CD14-positive monocyte (primary cell): ENCODE measurements around the gene CDH22. TPM values are rescaled to one million over a fixed set of nuclear protein-coding genes. Genes with fewer than 3 reads are reported as not detected.

ENCODE experiments used
- DNase-seq, 3 donors: peaks; one replicate each; pipeline ENCODE4 v3.0.0-alpha.2; 2011 to 2022
- H2AFZ ChIP-seq: 2 replicates; pipeline ENCODE4 v1.6.0; 2012; ENCODE audit warnings: mild to moderate bottlenecking, low read depth, low read length, inconsistent platforms; ENCODE audit not compliant: insufficient read depth, poor library complexity, severe bottlenecking
- H3K27ac ChIP-seq, 2 donors: 1 replicate in 1 of 2; 2 replicates in 1 of 2; pipeline ENCODE4 v1.5.1; 2012 to 2013; ENCODE audit warnings: low read length in 2 of 2, control low read depth in 1 of 2, inconsistent platforms in 1 of 2, low read depth in 1 of 2, mild to moderate bottlenecking in 1 of 2
- H3K27me3 ChIP-seq, 2 donors: one replicate each; pipeline versions ENCODE4 v1.6.0 to v1.6.1; 2011 to 2013; ENCODE audit warnings: low read length in 2 of 2; ENCODE audit not compliant: control insufficient read depth in 2 of 2, insufficient read depth in 2 of 2
- H3K36me3 ChIP-seq, 2 donors: replicated peaks in 1 of 2; 1 replicate in 1 of 2; 2 replicates in 1 of 2; pipeline versions ENCODE4 v1.5.1 to v1.6.1; 2012 to 2013; ENCODE audit warnings: low read length in 2 of 2, control low read depth in 1 of 2, inconsistent platforms in 1 of 2, mild to moderate bottlenecking in 1 of 2; ENCODE audit not compliant: insufficient read depth in 2 of 2, control insufficient read depth in 1 of 2
- H3K4me1 ChIP-seq, 2 donors: 1 replicate in 1 of 2; 2 replicates in 1 of 2; pipeline versions ENCODE4 v1.5.1 to v1.6.1; 2012 to 2013; ENCODE audit warnings: low read length in 2 of 2, control low read depth in 1 of 2, inconsistent platforms in 1 of 2, mild to moderate bottlenecking in 1 of 2, moderate library complexity in 1 of 2; ENCODE audit not compliant: insufficient read depth in 2 of 2, control insufficient read depth in 1 of 2
- H3K4me2 ChIP-seq: replicated peaks from 2 replicates; pipeline ENCODE3; 2012; ENCODE audit warnings: low read length, moderate library complexity, mild to moderate bottlenecking; ENCODE audit not compliant: poor library complexity, severe bottlenecking; ENCODE audit errors: extremely low read depth
- H3K4me3 ChIP-seq, 3 experiments: fragments of 200-600 bp in 1 of 3; sonication (generic) in 1 of 3; replicated peaks in 1 of 3; 1 replicate in 2 of 3; 2 replicates in 1 of 3; pipeline ENCODE4 v1.5.1; 2011 to 2013; ENCODE audit warnings: low read length in 3 of 3, mild to moderate bottlenecking in 3 of 3, control low read depth in 2 of 3, low read depth in 2 of 3, inconsistent platforms in 1 of 3, moderate library complexity in 1 of 3
- H3K79me2 ChIP-seq: 2 replicates; pipeline ENCODE4 v1.6.0; 2012; ENCODE audit warnings: mild to moderate bottlenecking, control low read depth, inconsistent platforms, low read length, moderate library complexity; ENCODE audit not compliant: insufficient read depth
- H3K9ac ChIP-seq: 2 replicates; pipeline ENCODE4 v1.6.0; 2017; ENCODE audit warnings: low read length, mild to moderate bottlenecking; ENCODE audit not compliant: insufficient read depth, poor library complexity, severe bottlenecking
- H3K9me3 ChIP-seq, 2 donors: replicated peaks in 1 of 2; 1 replicate in 1 of 2; 2 replicates in 1 of 2; pipeline versions ENCODE4 v1.5.1 to v1.6.1; 2012 to 2013; ENCODE audit warnings: low read length in 2 of 2, control low read depth in 1 of 2; ENCODE audit not compliant: control insufficient read depth in 1 of 2, insufficient read depth in 1 of 2
- H4K20me1 ChIP-seq: 2 replicates; pipeline ENCODE4 v1.6.0; 2012; ENCODE audit warnings: mild to moderate bottlenecking, low read length, control low read depth, moderate library complexity; ENCODE audit not compliant: insufficient read depth
- H3K27ac Mint-ChIP-seq, 7 donors: one replicate each; pipeline ENCODE4 v1.8.0; 2020; ENCODE audit warnings: mild to moderate bottlenecking in 7 of 7, mixed read lengths in 7 of 7, moderate library complexity in 6 of 7, inconsistent platforms in 2 of 7
- H3K27me3 Mint-ChIP-seq, 3 donors: one replicate each; pipeline ENCODE4 v1.8.0; 2021 to 2022; ENCODE audit warnings: low read depth in 3 of 3, mild to moderate bottlenecking in 3 of 3, mixed read lengths in 3 of 3, moderate library complexity in 3 of 3, inconsistent platforms in 1 of 3
- H3K36me3 Mint-ChIP-seq, 2 donors: one replicate each; pipeline ENCODE4 v1.8.0; 2020; ENCODE audit warnings: mixed read lengths in 2 of 2, inconsistent platforms in 1 of 2, mild to moderate bottlenecking in 1 of 2
- H3K4me1 Mint-ChIP-seq: one replicate; pipeline ENCODE4 v1.8.0; 2020; ENCODE audit warnings: mild to moderate bottlenecking, mixed read lengths
- H3K4me3 Mint-ChIP-seq, 2 donors: one replicate each; pipeline ENCODE4 v1.8.0; 2020; ENCODE audit warnings: mild to moderate bottlenecking in 2 of 2, mixed read lengths in 2 of 2, moderate library complexity in 1 of 2
- H3K9me3 Mint-ChIP-seq, 7 donors: one replicate each; pipeline ENCODE4 v1.8.0; 2020 to 2022; ENCODE audit warnings: mixed read lengths in 7 of 7, mild to moderate bottlenecking in 6 of 7, moderate library complexity in 6 of 7, inconsistent platforms in 2 of 7
- WGBS: methylation state at CpG from one replicate; pipeline ENCODE4 v1.1.5; 2013; ENCODE audit warnings: missing lambda C conversion rate; ENCODE audit not compliant: insufficient coverage; 5-methylcytosine and 5-hydroxymethylcytosine counted together
- intact Hi-C, 2 donors: fragments of 100-400 bp; cut with micrococcal nuclease; formaldehyde crosslinking; loops; one replicate each; pipeline versions ENCODE4 v1.15.0 to v1.15.1; 2023
- polyA plus RNA-seq, 3 donors: library from polyadenylated mRNA; depleted of rRNA in 1 of 3; unstranded in 2 of 3; stranded (reverse) in 1 of 3; fragments of 300-500 nt in 2 of 3; fragments of >200 nt in 1 of 3; fragmentation: Illumina TruSeq in 2 of 3; gene quantifications; 1 replicate in 2 of 3; 2 replicates in 1 of 3; pipeline ENCODE4 v1.2.3, GENCODE V29; 2012 to 2021
- TF ChIP-seq, protein P1 (sequence below): fragments of 200-600 bp; IDR thresholded peaks from one replicate; pipeline ENCODE4 v1.8.0; 2022; ENCODE audit warnings: antibody characterized with exemption, mild to moderate bottlenecking

Gene CDH22
- polyA plus RNA-seq, 3 donors = not detected

DNA sequence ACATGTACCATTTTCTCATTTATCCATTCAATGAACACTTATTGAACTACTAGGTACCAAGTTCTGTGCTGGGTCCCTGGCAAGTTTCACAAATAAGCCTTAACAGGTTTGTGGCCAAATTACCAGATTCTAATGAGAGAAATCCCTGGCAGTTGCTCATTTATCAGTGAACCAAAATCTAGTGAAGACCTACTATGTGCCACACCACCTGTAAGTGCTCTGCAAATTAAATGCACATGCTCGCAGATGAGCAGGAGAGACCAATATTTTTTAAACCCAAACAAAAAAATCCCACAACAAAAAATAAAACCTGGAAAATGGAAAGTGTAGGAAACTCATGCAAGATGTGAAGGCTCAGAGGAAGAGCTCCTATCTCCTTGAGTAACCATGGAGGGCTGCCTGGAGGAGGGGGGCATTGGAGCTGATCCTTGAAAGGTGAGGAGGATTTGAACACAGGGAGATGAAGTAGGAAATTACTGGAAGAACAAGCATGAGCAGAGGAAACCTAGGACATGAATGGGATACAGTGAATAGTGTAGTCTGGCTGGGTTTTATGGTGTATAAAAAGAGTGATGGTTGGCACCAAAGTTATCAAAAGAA, 48.9 kb downstream of the CDH22 start:
- no peaks in the 10 kb centered on the region for H3K36me3 ChIP-seq
- peaks cover 2 to 4% of the 10 kb centered on the region in 2 donors for H3K27me3 ChIP-seq
- no peak overlapping the region for H3K4me3 ChIP-seq
- H3K27ac ChIP-seq = no peak overlapping the region
- peaks cover 13 to 25% (median 18%) of the 10 kb centered on the region in 3 donors for H3K27me3 Mint-ChIP-seq
- no CpG with 5 or more reads among the region's 1 CpG for WGBS
- DNase-seq = no peak
- no peak overlapping the region for H3K9ac ChIP-seq
- peaks cover 6% of the 10 kb centered on the region for H3K4me1 Mint-ChIP-seq
- no peaks in the 10 kb centered on the region for H3K9me3 ChIP-seq
- no peaks in the 10 kb centered on the region for H3K9me3 Mint-ChIP-seq
- H2AFZ ChIP-seq = no peak overlapping the region
- no peak overlapping the region for H3K4me2 ChIP-seq
- no peaks in the 10 kb centered on the region for H3K4me1 ChIP-seq
- no peak overlapping the region for H3K4me3 Mint-ChIP-seq
- no peaks in the 10 kb centered on the region for H4K20me1 ChIP-seq
- TF ChIP-seq, protein P1, sequence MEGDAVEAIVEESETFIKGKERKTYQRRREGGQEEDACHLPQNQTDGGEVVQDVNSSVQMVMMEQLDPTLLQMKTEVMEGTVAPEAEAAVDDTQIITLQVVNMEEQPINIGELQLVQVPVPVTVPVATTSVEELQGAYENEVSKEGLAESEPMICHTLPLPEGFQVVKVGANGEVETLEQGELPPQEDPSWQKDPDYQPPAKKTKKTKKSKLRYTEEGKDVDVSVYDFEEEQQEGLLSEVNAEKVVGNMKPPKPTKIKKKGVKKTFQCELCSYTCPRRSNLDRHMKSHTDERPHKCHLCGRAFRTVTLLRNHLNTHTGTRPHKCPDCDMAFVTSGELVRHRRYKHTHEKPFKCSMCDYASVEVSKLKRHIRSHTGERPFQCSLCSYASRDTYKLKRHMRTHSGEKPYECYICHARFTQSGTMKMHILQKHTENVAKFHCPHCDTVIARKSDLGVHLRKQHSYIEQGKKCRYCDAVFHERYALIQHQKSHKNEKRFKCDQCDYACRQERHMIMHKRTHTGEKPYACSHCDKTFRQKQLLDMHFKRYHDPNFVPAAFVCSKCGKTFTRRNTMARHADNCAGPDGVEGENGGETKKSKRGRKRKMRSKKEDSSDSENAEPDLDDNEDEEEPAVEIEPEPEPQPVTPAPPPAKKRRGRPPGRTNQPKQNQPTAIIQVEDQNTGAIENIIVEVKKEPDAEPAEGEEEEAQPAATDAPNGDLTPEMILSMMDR = no peak
- no peaks in the 10 kb centered on the region for H3K79me2 ChIP-seq
- intact Hi-C loops = no loop called here
- no peaks in the 10 kb centered on the region for H3K36me3 Mint-ChIP-seq
- H3K27ac Mint-ChIP-seq = no peak overlapping the region

DNA sequence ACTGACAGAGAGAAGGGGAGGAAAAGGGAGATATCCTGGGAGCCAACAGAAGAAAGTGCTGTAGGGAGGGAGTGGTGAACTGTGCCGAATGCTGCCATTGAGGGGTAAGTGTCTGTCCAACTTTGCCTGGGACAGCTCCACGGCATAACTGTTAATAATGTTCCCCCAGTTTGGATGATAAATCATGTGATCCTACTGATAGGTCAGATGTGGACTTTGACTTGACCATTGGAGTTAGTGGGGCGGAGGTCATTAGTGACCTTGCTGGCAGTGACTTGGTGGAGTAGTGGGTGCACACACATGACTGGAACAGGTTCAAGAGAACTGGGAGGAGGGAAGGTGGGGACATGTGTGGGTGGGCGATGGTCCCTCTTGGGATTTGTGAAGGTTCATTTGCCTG, 50.4 kb downstream of the CDH22 start:
- no peak overlapping the region for H3K4me3 Mint-ChIP-seq
- H3K4me1 Mint-ChIP-seq = peaks cover 6% of the 10 kb centered on the region
- Histone ChIP-seq H3K4me3 (no peak overlapping the region), H3K79me2 (no peaks in the 10 kb centered on the region), H3K9me3 (no peaks in the 10 kb centered on the region), H3K4me2 (no peak overlapping the region), H4K20me1 (no peaks in the 10 kb centered on the region), H3K36me3 (no peaks in the 10 kb centered on the region), H3K9ac (no peak overlapping the region), H3K4me1 (no peaks in the 10 kb centered on the region), H2AFZ (no peak overlapping the region), H3K27me3 (peaks cover 11 to 15% of the 10 kb centered on the region in 2 donors), H3K27ac (no peak overlapping the region)
- WGBS = 73% methylated on average over 3 of the region's 4 CpGs
- TF ChIP-seq, protein P1 = no peak
- no peak for DNase-seq
- intact Hi-C loops = no loop called here
- peaks cover 16 to 36% (median 24%) of the 10 kb centered on the region in 3 donors for H3K27me3 Mint-ChIP-seq
- H3K36me3 Mint-ChIP-seq = no peaks in the 10 kb centered on the region
- no peak overlapping the region for H3K27ac Mint-ChIP-seq
- no peaks in the 10 kb centered on the region for H3K9me3 Mint-ChIP-seq
